GM21528 (cell line): ENCODE data around the gene SHB.

Source experiments
- ATAC-seq: cut with Tn5 transposase; IDR thresholded peaks from one replicate; pipeline ENCODE4 v1.9.1; 2021; ENCODE audit warnings: mild to moderate bottlenecking, moderate library complexity; ENCODE audit not compliant: unreplicated experiment, low FRiP score

SHB gene

DNA sequence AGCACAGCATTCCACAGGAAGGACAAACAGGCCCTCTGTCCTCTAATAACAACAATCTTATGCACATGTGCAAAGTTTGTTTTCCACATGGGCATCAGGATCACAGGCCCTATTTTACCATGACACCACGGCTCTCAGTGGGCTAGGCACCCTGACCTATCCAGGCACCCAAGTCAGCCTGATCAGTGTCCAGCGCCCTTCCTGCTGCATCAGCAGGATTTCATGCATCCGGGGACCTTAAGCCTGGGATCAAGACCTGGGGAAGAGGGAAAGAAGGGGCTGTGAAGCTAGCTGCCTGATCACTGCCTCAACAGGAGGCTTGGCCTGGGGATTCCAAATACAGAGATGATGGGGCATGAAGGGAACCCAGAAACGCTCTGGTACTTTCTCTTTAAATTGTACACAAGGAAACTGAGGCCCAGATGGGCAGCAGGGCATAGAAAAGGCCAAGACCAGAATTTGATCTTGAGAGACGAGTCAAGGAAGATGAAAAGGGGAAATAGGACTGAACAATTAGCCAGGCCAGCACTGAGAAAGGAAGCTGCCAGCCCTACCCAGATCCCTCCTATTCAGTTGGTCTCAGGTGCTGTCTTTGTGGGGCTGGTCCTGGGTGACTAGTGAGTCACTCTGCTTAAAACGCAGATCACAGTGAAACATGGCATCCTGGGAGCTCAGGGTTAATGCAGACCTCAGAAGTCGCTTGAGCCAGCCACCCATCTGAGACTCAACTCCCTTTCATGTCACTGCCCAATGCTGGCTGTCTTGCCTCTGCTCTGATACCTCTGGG lies 57.9 kb downstream of the SHB start:
- ATAC-seq, result no peak

DNA sequence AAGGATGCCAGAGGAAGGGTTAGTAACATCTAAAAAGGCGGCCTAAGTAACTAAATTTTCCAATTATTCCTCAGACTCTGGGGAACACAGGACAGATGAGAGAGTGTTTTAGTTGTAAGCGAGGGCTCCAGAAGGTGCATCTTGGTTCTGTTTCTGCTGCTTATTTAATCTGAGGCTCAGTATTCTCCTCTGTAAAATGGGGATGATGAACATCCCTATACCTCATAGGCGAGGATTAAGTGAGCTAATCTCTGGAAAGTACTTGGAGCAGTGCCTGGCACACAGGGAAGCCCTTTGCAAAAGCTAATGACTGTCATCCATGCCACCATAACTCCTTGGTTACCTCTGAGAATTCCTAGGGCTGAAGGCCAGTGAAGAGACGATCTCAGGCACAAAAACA lies 59.0 kb downstream of the SHB start:
- ATAC-seq, result no peak

DNA sequence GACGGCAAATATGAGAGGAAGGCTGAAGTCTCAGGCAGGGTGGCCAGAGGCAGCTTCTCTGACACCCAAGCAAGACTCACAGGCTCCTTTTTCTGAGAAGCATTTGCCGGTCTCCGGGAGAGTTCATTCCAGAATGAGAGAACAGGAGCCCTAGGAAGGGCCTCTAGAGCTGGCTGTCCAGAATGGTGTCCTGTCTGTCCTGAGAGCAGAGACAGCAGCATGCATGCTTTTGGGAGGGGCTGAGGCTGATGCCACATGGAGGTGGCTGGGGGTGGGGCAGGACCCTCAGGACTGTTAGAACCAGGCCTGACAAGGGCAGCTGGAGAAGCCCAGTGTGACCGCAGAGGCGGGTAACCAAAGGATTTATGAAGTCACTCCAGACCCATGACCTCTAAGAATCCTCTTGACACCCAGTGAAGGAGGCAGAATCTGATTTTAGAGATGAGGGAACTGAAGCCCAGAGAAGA lies 60.0 kb downstream of the SHB start:
- no peak for ATAC-seq

DNA sequence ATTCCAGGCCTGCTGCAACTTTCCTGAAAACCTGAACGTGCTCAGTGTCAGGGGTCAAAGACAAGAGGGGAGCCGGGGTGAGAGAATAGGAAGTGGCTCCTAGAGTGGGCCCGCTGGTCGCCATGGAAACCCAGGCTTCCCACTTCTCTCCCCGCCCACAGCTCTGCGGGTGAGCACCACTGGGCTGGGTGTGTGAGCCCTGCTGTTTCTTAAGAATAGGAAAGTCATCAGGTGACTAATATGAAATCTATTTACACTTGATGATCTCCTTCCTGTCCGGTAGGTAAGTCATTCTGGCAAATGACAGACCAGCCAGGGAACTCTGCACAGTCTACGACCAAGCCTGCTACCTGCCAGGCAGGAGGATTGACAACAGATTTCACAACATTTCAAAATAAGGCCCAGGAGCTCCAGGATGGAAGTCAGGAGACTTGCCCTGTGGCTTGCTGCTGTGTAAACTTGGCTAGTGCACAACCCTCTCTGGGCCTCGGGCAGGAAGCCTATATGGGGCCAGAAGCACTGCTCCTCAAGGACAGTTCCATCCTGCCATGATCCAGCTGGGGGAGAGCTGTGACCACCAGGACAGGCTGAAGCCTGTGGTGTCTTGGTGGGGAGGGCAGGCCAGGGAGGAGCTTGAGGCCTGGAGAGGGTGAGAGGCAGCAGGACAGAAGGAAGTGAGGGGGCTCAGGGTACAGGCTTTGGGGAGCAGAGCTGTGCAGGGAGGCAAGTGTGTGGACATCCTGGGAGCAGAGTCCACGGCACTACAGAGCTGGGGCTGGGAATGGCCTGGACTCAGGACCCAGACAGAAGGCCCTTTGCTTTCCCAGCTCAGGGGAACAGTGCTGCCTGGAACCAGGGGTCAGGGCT lies 60.6 kb downstream of the SHB start:
- peak; percentile 68 for ATAC-seq

DNA sequence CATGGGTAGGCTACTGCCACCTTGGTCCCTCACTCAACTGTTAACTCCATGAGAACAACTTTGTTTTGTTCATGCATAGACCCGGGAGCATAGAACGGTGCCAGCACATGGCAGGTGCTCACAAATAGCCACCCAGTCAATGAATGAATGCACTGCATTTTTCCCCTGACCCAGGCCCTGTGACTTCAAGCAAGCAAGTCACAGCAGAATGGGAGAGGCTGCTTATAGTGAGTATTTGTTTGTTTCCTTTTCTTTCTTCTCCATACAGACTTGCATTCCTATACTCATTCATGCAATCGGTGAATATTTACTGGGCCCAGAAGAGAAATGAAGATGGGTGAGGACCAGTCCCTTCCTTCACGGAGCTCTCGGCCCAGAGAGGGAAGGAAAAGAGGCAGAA lies 62.0 kb downstream of the SHB start:
- no peak for ATAC-seq

DNA sequence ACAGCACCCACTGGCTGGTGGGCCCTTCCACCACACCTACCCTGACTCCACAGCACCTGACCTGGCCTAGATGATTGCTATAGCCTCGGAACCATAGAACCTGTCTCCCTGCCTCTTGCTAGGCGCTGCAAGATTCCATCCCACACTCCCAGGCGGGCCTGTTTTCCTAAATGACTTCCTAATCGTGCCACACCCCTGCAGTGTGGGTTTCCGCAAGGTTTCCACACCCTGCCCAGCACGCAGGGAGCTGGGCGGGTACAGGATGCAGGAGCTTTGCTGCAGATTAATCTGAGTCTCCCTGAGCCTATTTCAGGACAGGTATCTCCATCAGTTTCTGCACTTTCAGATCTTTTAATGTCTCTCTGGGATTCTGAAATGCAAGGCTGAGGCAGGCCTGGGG lies 62.9 kb downstream of the SHB start:
- ATAC-seq, result no peak

DNA sequence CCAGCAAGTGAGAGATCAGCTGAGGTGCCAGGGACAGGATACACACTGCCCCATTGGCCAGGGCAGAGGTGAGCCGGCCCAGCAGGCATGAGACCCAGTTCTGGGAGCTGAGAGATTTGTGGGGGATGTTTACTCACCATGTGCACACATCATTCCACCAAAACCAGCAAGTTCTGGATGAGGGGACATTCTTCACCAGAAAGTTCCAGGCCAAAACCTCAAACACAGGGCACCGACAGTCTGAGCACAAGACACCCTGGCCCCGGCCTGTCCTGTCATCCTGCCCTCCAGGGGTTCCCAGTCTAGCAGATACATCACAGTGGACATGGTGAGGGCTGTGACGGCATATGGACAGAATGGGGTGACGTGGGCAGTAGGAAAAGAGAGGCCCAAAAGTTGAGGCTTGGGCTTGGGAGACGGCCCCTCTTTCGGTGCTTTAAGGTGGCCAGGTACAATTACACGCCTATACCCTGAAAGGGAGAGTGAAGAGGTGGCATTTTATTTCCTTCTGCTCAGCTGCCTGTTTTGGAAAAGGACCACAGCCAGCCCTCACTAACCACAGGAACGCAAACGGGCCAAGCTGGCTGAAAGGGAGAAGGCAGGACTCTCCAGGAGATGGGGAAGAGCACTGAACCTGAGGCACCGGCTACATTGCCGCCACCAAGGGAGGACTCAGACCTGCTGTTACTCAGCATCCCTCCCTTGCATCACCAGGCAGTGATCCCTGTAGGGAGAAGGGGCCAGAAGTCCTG lies 64.0 kb downstream of the SHB start:
- no peak for ATAC-seq

DNA sequence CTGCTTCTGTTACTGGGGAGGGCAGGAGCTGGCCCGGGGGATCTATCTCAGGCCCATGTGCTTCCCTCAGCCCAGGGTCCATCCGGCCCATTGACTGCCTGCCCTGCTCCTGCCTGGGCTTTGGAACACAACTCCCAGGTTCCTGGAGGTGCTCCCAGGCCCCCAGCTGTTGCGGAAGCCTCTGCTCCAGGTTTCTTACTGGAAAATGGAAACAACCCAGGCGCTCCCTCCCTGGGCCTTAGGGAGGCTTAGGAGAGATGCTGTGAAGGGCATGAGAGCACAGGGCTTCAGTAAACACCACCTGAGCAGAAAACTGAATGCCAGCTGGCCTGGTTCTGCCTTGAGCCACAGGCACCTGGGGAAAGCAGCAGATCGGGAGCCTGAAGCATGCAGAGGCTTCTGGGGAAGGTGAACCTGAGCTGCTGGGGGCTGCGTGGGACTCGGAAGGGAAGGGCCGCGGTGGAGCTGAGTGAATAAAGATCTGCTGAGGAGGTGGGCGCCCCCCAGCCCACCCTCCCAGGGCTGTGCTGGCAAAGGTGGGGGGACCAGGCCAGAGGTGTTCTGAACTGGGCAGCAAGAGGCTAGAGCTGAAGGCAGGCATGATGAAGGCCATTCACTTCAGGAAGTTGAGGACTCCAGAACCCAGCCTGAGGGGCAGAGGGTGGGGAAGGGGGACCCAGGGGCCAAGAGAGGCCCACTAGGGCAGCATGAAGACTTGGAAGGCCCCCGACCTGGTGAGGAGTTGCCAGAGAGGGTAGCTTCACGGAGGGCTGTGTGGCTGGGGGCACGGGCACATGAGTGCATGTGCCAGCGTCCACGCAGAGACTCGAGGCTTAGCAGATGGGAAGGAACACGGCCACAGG lies 64.8 kb downstream of the SHB start:
- ATAC-seq, result no peak

DNA sequence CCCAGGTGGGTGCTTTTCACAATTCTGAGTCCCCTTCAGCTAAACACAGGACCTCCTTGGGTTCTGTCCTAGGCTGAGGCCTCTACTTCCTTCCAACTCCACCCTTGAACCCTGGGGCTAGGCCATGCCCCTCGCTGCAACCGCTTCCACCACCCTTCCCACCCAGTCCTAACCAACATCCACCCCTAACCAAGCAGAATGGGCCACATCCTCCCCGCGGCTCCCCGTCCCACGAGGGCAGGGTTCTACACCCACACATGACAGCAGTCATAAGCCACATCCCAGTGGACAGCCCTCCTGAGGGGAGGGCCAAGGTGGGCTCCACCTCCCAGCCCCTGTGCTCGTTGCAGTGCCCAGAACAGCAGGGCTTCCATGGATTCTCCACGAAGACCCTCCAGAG lies 65.8 kb downstream of the SHB start:
- no peak for ATAC-seq

DNA sequence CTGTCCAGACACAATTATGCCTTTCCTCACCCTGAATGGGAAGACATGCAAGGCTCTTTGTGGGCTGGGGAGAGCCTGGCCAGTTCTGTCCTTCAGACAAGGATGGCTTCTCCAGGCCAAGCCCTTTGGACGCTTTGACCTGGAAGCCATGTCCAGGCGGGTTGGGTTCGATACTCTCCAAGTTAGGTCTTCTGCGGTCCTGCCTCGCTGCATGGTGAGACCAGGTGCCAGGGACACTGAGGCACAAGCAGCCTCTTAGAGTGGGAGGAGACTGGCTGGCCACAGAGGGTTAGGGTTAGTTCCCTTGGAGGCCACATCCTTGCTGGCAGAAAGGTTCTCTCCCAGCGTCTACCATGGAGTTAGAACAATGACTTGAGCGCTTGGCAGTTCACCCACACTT lies 67.6 kb downstream of the SHB start:
- no peak for ATAC-seq

DNA sequence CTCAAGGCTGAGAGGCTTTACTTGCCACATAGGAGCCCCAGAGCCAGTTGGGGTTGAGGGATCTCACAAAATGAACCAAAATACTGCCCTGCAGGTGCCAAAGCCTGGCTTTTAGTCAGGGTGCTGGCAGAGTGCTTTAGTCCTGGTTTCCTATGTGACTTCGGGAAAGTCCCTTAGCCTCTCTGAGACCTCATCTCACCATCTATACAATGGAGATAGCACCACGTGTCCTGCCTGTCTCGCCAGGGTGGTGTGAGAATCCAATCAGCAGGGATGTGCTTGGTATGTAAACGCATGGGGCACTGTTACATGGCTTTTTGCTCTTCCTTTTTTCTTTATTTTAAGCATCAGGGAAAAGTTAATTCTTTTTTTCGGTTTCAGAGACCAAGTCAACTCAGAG lies 68.3 kb downstream of the SHB start:
- ATAC-seq, result no peak

DNA sequence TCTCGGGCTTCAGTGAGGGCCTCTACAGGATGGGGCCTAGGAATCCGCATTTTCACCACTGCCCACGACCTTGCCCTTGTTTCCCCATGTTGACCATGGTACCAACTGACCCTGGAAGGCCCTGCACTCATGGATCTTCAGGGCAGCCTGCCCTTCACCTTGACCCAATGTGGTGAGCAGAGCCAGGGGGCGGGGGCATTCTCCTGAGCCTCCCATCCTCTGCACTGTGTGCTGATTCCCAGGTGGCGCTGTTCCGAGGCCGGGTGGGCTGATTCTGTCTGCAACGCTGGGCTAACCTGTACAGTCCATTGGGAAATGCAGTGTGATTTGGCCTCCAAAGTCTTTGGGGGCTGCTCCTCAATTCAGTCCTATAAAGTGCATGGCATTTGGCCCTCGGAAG lies 68.7 kb downstream of the SHB start:
- ATAC-seq, result no peak

DNA sequence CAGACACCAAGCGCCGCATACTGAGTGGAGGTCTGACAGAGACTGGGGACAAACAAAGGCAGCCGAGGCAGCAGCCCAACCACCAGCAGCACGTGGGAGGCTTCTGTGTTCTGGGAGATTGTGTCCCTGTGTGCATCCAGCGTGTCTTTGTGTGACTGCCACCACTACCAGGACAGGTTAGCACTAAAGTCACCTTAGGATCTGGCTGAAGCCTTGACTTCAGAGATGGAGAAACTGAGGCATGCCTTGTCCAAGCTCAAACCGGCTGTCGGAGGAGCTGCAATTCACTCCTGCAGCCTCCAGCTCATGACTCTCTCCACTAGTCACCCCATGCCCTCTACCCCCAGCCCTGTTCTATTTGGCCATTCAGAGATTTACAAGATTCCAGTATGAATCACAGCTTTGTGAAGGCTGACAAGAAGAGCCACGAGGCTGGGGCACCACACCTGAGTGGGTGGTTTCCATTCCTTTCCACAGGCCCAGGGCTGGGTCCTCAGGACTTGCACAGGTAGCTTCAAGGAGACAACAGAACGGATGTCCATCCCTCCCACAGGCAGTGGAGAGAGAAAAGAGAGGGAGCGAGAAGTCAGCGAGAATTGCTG lies 69.3 kb downstream of the SHB start:
- no peak for ATAC-seq

DNA sequence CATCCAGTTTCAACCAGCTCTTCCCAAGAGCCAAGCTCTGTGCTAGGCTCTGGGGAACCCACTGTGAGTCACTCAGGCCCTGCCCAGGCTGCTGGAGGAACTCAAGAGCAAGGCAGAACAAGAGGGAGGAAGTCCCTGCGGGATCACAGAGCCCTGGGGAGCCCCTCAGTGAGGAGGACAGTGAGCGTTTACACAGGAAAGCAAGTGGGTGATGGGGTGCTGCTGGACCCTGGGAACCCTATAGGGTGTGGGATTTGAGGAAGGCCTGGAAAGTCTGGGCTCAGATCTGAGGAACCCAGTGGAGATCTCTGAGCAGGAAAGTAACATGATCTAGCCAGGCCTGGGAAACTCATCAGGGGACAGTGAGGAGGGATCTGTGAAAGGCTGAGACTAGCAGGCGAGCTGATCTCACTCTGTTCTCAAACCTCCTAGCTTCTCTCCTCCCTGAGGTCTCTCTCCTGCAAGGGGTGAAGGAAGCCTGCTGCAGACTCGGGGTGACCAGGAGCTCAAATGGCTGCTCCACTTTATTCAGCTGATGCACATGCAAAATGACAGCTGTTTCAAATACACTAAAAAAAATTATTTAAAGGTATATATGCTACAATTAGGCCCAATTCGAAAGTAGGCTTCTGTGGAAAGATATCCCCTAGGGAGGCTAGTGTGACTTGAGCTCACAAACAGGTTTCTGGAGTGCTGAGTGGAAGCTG lies 70.0 kb downstream of the SHB start:
- ATAC-seq, result no peak

DNA sequence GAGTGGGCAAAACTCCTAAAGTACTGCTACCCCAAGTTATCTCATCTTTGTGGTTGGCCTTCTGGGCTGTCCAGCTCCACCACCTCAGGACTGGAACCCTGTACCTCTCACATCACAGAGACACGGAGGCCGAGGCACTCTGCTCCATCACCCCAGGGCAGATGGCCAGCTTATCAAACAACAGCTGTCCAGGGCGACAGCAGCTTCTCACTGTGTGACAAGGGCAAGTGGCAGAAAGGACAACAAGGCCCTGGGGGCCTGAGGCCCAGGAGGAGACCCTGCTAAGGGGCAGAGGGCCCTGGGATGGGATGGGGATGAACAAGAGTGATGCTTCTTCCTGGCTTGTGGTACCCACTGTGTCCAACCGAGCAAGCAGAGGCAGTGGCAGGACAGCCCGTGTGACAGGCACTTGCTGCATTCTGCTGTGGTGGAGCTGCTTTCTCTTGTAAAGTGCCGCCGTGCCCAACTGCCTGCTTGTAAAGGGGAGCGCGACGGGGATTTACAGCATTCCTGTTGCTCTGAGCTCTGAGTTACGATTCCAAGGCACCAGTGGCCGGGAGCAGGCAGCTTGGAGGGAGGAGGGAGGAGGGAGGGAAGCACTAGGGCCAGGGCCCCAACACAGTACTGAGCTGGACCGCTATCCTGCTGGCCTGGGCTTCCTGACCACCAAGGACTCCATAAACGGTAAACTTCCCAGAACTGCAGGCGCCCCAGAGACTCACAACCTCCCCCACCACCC lies 71.2 kb downstream of the SHB start:
- ATAC-seq, result no peak

DNA sequence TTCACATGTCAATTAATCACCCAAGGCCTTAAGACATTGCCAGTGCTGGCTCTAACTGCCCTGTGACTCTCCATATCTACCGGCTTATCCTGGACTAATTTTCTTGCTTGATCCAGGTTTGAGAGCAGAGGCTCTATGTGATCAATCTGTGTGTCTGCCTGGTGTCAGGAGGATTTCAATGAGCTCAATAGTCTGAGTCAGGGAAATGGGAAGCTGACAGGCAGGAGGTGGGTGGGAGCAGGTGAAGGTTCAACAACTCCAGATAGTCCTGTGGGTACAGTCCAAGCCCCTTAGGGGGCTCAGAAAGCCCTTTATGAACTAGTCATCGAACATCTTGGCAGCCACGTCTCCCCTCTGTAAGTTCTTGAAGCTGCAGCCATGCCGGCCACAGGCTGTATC lies 72.2 kb downstream of the SHB start:
- ATAC-seq, result no peak

DNA sequence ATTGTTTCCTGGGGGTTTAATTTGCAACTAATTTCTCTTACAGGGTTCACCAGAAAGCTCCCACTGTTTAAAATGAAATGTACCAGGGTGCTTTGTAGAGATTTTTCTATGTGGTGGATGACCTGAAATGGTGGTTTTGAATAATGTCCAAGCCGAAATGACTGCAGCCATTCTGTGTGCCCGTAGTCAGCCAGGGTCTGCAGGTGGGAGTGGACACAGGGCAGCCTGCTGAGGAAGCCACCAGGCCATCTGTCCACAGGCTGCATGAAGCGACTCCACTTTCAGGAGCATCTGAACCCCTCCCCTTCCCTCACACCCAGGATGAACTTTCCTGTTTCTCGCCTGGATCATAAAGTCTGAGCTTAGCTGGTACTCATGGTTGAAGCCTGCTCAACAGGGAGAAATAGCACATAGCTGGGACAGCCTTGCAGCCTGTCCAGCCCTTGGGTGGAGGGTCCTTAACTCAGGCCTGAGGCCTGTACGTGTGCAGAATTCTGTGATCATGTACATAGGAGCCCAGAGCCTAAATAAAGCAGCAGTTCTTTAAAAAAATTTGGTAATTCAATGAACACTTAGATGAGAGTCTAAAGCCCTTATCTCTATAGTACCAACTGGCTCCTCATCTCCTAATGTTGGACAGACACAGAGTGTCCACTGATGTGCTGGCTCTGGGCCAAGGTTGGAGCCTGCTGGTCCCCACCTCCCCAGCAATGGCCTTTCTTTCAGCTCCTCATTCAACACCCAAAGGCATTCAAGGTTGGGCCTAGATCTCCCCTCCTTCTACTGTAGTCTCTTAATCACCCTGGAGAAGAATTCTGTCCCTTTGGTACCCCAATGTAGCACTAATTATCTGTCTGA lies 72.8 kb downstream of the SHB start:
- ATAC-seq, result no peak

DNA sequence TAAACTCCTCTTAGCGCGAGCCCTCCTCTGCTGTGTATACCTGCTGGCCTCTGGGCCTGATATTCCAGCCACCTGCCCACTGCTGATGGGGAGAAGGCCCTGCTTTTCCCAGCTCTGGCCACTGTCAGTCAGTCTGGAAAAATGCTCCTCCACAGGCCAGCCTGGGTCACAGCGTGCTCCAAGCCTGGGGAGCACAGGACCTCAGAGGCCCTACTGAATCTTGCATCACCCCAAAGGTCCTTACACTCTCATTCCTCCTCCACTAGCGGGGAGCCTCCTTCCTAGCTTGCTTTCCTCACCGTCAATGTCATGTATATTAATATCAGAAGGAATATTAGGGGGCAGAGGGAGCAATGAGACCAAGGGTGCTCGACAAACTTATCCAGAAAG lies 73.7 kb downstream of the SHB start:
- ATAC-seq, result no peak
